ENCODE data around the gene TMEM81. TPM values are rescaled to one million over a fixed set of nuclear protein-coding genes. Genes with fewer than 3 reads are reported as not detected.

TMEM81 gene
- polyA plus RNA-seq, 2 of the 4 experiments (the other 2 are of a cell fraction), result 2.2 to 4.3 TPM

- WGBS (ENCODE audit: missing lambda C conversion rate), result 68% methylated on average over 11 of the region's 14 CpGs
- FAIRE-seq, result no peak
- POLR2A ChIA-PET, result no interaction called here
Measured at GRCh38 chr1:205061227-205061626, 23.0 kb downstream of the TMEM81 start.

GRCh38 chr1:205060746-205061145 is 23.5 kb downstream of the TMEM81 start:
- ChIA-PET POLR2A (no interaction called here), CTCF (interaction anchor here (0.6 to 6.0 kb wide), 40 partner anchors 9 to 293 kb away, joined by 3 to 152 read pairs (median 9); partner anchors contain the start of genes CNTN2 and TMEM81)
- Histone ChIP-seq H3K4me3 (no peak overlapping the region), H3K9me3 (no peaks in the 10 kb centered on the region), H3K27ac (no peak overlapping the region), H3K4me2 (no peak overlapping the region), H3K4me1 (no peaks in the 10 kb centered on the region)
- WGBS (ENCODE audit: missing lambda C conversion rate), result 81% methylated on average over 10 of the region's 10 CpGs
- DNase-seq (ENCODE audit: low read depth in 1 of 2, low spot score in 1 of 2) (no peak), ATAC-seq (no peak), FAIRE-seq (no peak)
- TF ChIP-seq HOXB13 (CRISPR knock-in tag; IDR thresholded peaks at IDR 0.05; ENCODE audit: low read depth) (no peak), NFE2L2 (conservative IDR thresholded peaks at IDR 0.05; ENCODE audit: low read length) (no peak), ZFP36 (IDR thresholded peaks at IDR 0.05; ENCODE audit: borderline replicate concordance, partially characterized antibody) (no peak), CHD4 (IDR thresholded peaks at IDR 0.05; ENCODE audit: borderline replicate concordance) (no peak), KDM1A (IDR thresholded peaks at IDR 0.05; ENCODE audit: low read depth) (no peak), FOXS1 (CRISPR knock-in tag; IDR thresholded peaks at IDR 0.05) (no peak), FOSB (CRISPR knock-in tag; IDR thresholded peaks at IDR 0.05) (no peak), RAD21 (conservative IDR thresholded peaks at IDR 0.05 in 1 of 2, IDR thresholded peaks at IDR 0.05 in 1 of 2) (no peak), ESRRA (IDR thresholded peaks at IDR 0.05; ENCODE audit: borderline replicate concordance, low read length) (no peak), ZNF302 (CRISPR knock-in tag; IDR thresholded peaks at IDR 0.05) (no peak), REST (IDR thresholded peaks at IDR 0.05) (no peak)
- TF ChIP-seq, protein P1, sequence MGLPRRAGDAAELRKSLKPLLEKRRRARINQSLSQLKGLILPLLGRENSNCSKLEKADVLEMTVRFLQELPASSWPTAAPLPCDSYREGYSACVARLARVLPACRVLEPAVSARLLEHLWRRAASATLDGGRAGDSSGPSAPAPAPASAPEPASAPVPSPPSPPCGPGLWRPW (IDR thresholded peaks at IDR 0.05), result no peak
- TF ChIP-seq, protein P2, sequence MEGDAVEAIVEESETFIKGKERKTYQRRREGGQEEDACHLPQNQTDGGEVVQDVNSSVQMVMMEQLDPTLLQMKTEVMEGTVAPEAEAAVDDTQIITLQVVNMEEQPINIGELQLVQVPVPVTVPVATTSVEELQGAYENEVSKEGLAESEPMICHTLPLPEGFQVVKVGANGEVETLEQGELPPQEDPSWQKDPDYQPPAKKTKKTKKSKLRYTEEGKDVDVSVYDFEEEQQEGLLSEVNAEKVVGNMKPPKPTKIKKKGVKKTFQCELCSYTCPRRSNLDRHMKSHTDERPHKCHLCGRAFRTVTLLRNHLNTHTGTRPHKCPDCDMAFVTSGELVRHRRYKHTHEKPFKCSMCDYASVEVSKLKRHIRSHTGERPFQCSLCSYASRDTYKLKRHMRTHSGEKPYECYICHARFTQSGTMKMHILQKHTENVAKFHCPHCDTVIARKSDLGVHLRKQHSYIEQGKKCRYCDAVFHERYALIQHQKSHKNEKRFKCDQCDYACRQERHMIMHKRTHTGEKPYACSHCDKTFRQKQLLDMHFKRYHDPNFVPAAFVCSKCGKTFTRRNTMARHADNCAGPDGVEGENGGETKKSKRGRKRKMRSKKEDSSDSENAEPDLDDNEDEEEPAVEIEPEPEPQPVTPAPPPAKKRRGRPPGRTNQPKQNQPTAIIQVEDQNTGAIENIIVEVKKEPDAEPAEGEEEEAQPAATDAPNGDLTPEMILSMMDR (IDR thresholded peaks at IDR 0.05), result no peak
- TF ChIP-seq, protein P3, sequence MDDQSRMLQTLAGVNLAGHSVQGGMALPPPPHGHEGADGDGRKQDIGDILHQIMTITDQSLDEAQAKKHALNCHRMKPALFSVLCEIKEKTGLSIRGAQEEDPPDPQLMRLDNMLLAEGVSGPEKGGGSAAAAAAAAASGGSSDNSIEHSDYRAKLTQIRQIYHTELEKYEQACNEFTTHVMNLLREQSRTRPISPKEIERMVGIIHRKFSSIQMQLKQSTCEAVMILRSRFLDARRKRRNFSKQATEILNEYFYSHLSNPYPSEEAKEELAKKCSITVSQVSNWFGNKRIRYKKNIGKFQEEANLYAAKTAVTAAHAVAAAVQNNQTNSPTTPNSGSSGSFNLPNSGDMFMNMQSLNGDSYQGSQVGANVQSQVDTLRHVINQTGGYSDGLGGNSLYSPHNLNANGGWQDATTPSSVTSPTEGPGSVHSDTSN (IDR thresholded peaks at IDR 0.05), result no peak

More at GRCh38 chr1:205061227-205061626, 23.0 kb downstream of the TMEM81 start:
- CTCF ChIA-PET, result interaction anchor here (0.6 to 6.0 kb wide), 72 partner anchors 9 to 504 kb away, joined by 3 to 152 read pairs (median 4); partner anchors contain the start of genes CNTN2 and TMEM81
- ATAC-seq (peak; percentile 14 to 59; a peak in 3 of 6 replicates), DNase-seq (ENCODE audit: low read depth in 1 of 2, low spot score in 1 of 2) (no peak)
- no peak for TF ChIP-seq MAFK (IDR thresholded peaks at IDR 0.05; ENCODE audit: partially characterized antibody)
- TF ChIP-seq RNF2 (IDR thresholded peaks at IDR 0.05; ENCODE audit: borderline replicate concordance, low read depth), result no peak
- TF ChIP-seq RAD21 (conservative IDR thresholded peaks at IDR 0.05 in 1 of 2, IDR thresholded peaks at IDR 0.05 in 1 of 2), result no peak
- no peak for TF ChIP-seq ZNF302 (CRISPR knock-in tag; IDR thresholded peaks at IDR 0.05)
- TF ChIP-seq, protein P2 (IDR thresholded peaks at IDR 0.05), result no peak
- H3K4me2 ChIP-seq, result no peak overlapping the region
- no peaks in the 10 kb centered on the region for H3K9me3 ChIP-seq
- no peak overlapping the region for H3K27ac ChIP-seq
- H3K4me1 ChIP-seq, result no peaks in the 10 kb centered on the region
- no peak overlapping the region for H3K4me3 ChIP-seq

All from A549 (cell line).